Lower leg skin (tissue), 3 donors: ENCODE data around the gene COX10.

Experiments
- CTCF ChIP-seq, 3 donors: fragments of 450-650 bp; IDR thresholded peaks; one replicate each; pipeline ENCODE4 v1.5.1; 2016; ENCODE audit warnings: antibody characterized with exemption in 3 of 3, mild to moderate bottlenecking in 3 of 3, moderate library complexity in 2 of 3
- POLR2A ChIP-seq, 2 donors: fragments of 450-650 bp; IDR thresholded peaks; one replicate each; pipeline ENCODE4 v1.6.1; 2016 to 2017; ENCODE audit warnings: antibody characterized with exemption in 2 of 2, mild to moderate bottlenecking in 1 of 2, moderate library complexity in 1 of 2

DNA sequence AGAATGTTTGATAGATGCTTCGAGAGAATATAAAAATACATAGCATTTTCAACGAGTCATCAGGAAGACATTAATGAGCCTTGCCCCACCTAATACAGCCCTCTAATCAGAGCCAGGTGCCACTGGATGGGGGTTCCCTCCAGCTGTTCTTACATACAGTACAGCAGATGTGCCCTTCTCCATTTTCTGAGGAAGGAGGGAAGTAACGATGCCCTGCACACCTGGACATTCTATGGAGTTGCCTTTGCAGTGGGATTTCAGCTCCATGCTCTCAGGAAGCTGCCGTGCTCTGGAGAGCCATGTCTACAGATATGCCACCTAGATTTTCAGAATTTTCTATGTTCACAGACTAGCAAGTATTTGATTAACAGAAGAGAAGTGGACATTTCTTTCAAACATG is 131.1 kb downstream of the COX10 start:
- TF ChIP-seq CTCF (IDR thresholded peaks at IDR 0.05) (no peak), POLR2A (IDR thresholded peaks at IDR 0.05) (no peak)
